Tibial nerve (tissue), 4 donors: Measurements from ENCODE around the gene COX6B2. TPM values are rescaled to one million over a fixed set of nuclear protein-coding genes. Genes with fewer than 3 reads are reported as not detected.
"Not testable (repeated sequence)": the region's sequence is repeated elsewhere in the genome, so short reads cannot be mapped to it uniquely, and the experiment has no call there.

Experiments used
- DNase-seq, 2 donors: peaks; one replicate each; pipeline ENCODE4 v3.0.0-alpha.2; 2019; ENCODE audit warnings: low spot score in 2 of 2
- H3K27ac ChIP-seq, 4 donors: fragments of 200-600 bp; sonication (generic) in 3 of 4; one replicate each; pipeline ENCODE4 v1.5.1; 2017 to 2019; ENCODE audit warnings: mild to moderate bottlenecking in 1 of 4
- H3K27me3 ChIP-seq, 2 donors: fragments of 200-600 bp; sonication (generic) in 1 of 2; one replicate each; pipeline versions ENCODE4 v1.5.1 to v1.6.0; 2017 to 2019
- H3K36me3 ChIP-seq, 3 donors: fragments of 200-600 bp; sonication (generic); one replicate each; pipeline ENCODE4 v1.5.1; 2018 to 2019
- H3K4me1 ChIP-seq, 4 donors: fragments of 200-600 bp; sonication (generic) in 3 of 4; one replicate each; pipeline ENCODE4 v1.5.1; 2017 to 2019
- H3K4me3 ChIP-seq, 4 donors: fragments of 200-600 bp; sonication (generic) in 3 of 4; one replicate each; pipeline ENCODE4 v1.5.1; 2017 to 2019; ENCODE audit warnings: mild to moderate bottlenecking in 1 of 4, moderate library complexity in 1 of 4
- H3K9me3 ChIP-seq, 4 donors: fragments of 200-600 bp; sonication (generic) in 3 of 4; one replicate each; pipeline ENCODE4 v1.5.1; 2017 to 2019
- CTCF ChIP-seq, 5 experiments: fragments of 200-600 bp in 3 of 5; fragments of 450-650 bp in 2 of 5; sonication (generic) in 3 of 5; IDR thresholded peaks; one replicate each; pipeline ENCODE4 v1.5.1; 2016 to 2019; ENCODE audit warnings: antibody characterized with exemption in 5 of 5, mild to moderate bottlenecking in 3 of 5, moderate library complexity in 2 of 5
- EP300 ChIP-seq, 2 donors: sonication (generic); formaldehyde crosslinking; IDR thresholded peaks; one replicate each; pipeline ENCODE4 v1.6.1; 2017; ENCODE audit warnings: antibody characterized with exemption in 2 of 2, mild to moderate bottlenecking in 1 of 2
- POLR2A ChIP-seq, 2 donors: fragments of 450-650 bp; IDR thresholded peaks; one replicate each; pipeline ENCODE4 v1.6.1; 2017; ENCODE audit warnings: antibody characterized with exemption in 2 of 2, mild to moderate bottlenecking in 2 of 2, moderate library complexity in 2 of 2
- WGBS, 2 donors: methylation state at CpG; one replicate each; pipeline ENCODE4 v1.1.5; 2018; 5-methylcytosine and 5-hydroxymethylcytosine counted together
- total RNA-seq, 4 donors: library from RNA; depleted of rRNA; stranded (reverse); fragments of >200 nt; gene quantifications; one replicate each; pipeline ENCODE4 v1.1.0, GENCODE V29; 2016

The COX6B2 gene
- not detected for total RNA-seq

DNA sequence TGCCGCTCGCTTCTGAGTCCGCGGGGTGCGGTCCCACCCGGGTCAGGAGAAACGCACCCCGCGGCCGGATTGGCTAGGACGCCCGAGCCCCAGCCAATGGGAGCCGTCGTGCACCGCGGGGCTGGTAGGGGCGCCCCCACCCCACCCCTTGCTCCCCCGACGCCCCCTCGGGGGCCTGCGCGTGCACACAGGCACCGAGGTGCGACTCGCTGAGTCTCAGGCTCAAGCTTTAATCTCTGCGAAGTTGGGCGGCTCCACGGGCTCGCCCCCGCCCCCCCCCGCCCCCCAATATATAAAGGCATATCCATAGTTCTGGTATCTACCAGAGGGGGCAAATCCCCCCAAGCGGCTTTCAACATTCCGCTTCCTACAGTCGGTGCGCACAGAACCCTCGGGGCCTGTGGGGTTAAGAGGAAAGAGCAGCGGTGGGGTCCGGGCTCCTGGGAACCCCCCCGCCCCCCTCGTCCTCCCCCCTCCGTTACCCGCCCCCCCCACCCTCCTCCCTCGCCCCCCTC, at the start of gene COX6B2:
TSS of gene COX6B2 (minus strand) at position 22 of the 515 bp plus-strand sequence. CDS start 198 bp downstream, outside the sequence.
- no peak for DNase-seq
- peaks cover 5 to 74% of the 10 kb centered on the region in 2 donors for H3K27me3 ChIP-seq
- H3K9me3 ChIP-seq = no peaks in the 10 kb centered on the region
- H3K4me3 ChIP-seq = peak within 1 kb of the TSS; percentile 8 to 50 (median 26)
- H3K4me1 ChIP-seq = peaks cover 0 to 22% (median 8%) of the 10 kb centered on the region in 4 donors
- WGBS, 2 donors = 1 to 4% methylated on average over 16 to 19 of the region's 43 CpGs
- H3K27ac ChIP-seq = no peak within 1 kb of the TSS
- no peak for TF ChIP-seq EP300 (IDR thresholded peaks at IDR 0.05)
- TF ChIP-seq POLR2A (IDR thresholded peaks at IDR 0.05) = no peak
- no peak for TF ChIP-seq CTCF (IDR thresholded peaks at IDR 0.05)
- peaks cover 0 to 4% (median 0%) of the 10 kb centered on the region in 3 donors for H3K36me3 ChIP-seq

DNA sequence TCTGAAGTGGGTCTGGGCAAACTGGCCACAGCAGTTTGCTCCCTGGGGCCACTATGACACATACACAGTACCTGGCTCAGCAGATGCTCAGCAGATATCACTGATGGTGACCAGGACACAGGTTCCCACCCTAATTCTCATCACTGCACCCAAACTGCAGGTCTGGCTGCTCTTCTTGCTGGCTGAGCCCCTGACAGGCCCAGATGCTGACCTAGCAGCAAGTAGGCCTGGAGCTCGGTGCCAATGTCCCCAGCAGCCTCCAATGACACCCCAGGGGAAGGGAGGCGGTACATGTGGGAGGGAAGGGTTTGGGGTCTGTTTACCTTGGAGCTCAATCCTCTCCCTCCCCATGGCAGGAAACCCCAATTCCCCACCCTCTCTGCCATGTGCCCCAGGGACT, 48.0 kb upstream of the COX6B2 start:
- Histone ChIP-seq H3K36me3 (peaks cover 0 to 54% (median 7%) of the 10 kb centered on the region in 3 donors), H3K27me3 (no peaks in the 10 kb centered on the region), H3K4me3 (no peak overlapping the region), H3K9me3 (no peaks in the 10 kb centered on the region), H3K4me1 (peaks cover 0 to 29% (median 17%) of the 10 kb centered on the region in 4 donors), H3K27ac (no peak overlapping the region)
- 52 to 88% methylated on average over 2 of the region's 2 CpGs for WGBS, 2 donors
- DNase-seq = no peak
- TF ChIP-seq POLR2A (IDR thresholded peaks at IDR 0.05) (no peak), EP300 (IDR thresholded peaks at IDR 0.05) (no peak), CTCF (IDR thresholded peaks at IDR 0.05) (no peak)

DNA sequence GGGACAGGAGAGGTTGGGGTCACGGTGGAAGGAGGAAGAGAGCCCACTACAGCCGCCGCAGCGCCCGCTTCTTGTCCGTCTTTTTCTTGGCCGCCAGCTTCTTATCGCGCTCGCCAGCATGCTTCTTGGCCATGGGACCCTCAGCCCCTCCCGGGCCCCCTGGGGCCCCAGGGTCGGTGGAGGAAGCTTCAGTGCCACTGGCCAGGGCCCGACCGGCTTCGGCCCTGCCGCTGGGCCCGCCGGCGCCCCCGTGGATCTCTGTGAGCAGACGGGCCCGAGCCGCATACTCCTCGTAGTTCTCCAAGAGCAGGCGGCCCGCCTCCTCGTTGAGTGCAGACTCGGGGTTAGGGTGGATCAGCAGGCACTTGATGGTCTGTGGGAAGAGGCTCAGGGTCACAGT, 46.9 kb upstream of the COX6B2 start:
- Histone ChIP-seq H3K36me3 (peaks cover 0 to 54% (median 7%) of the 10 kb centered on the region in 3 donors), H3K4me1 (peaks cover 0 to 22% (median 10%) of the 10 kb centered on the region in 4 donors)
- not testable (repeated sequence) for H3K9me3 ChIP-seq, DNase-seq, H3K27ac ChIP-seq, H3K27me3 ChIP-seq, H3K4me3 ChIP-seq
- 79 to 100% methylated on average over 1 to 27 of the region's 28 CpGs for WGBS, 2 donors

DNA sequence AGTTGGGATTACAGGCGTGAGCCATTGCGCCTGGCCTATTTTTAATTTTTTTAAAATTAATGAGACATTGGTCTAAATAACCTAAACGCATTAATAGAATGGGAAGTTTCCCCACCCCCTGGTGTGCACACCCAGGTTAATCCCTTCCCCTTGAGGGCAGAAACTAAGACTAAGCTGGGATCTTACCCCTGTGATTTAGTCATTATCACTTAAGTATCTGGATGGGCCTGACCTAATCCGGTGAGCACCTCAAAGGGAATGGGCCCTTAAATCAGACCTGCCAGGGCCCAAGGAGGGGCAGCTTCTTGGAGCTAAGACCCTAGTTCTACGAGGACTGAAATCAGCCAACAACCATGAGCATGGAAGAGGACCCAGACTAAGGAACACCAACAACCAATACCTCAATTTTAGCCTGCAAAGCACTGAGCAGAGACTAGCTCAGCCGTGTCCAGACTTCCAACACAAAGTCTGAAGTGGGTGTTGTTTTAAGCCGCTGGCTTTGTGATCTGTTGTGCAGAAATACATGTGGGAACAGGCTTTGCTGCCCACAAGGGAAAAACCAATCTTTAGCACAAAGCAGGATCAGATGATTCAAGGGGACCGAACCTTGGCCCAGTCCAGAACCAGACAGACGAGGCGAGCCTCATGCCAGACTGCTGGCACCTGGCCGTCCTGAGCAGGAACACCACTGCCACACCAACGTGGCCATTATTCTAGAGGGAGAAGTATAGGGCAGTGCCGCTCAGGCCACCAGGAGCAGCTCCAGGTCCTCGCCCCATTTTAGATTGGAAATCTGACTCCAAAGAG, 46.0 kb upstream of the COX6B2 start:
- no peaks in the 10 kb centered on the region for H3K27me3 ChIP-seq
- no peak overlapping the region for H3K27ac ChIP-seq
- WGBS, 2 donors = 79 to 81% methylated on average over 14 of the region's 14 CpGs
- H3K36me3 ChIP-seq = peaks cover 0 to 50% (median 7%) of the 10 kb centered on the region in 3 donors
- H3K4me1 ChIP-seq = peaks cover 0 to 13% (median 4%) of the 10 kb centered on the region in 4 donors
- no peak for DNase-seq
- TF ChIP-seq POLR2A (IDR thresholded peaks at IDR 0.05) (no peak), CTCF (IDR thresholded peaks at IDR 0.05) (no peak), EP300 (IDR thresholded peaks at IDR 0.05) (no peak)
- H3K9me3 ChIP-seq = no peaks in the 10 kb centered on the region
- H3K4me3 ChIP-seq = no peak overlapping the region

GRCh38 chr19:55398200-55398925, 43.8 kb upstream of the COX6B2 start:
- TF ChIP-seq EP300 (IDR thresholded peaks at IDR 0.05) = no peak
- TF ChIP-seq POLR2A (IDR thresholded peaks at IDR 0.05) = no peak
- no peak for TF ChIP-seq CTCF (IDR thresholded peaks at IDR 0.05)
- no peak for DNase-seq
- 84 to 85% methylated on average over 12 of the region's 12 CpGs for WGBS, 2 donors
- no peak overlapping the region for H3K4me3 ChIP-seq
- H3K27ac ChIP-seq = no peak overlapping the region
- H3K9me3 ChIP-seq = no peaks in the 10 kb centered on the region
- peaks cover 0 to 31% (median 7%) of the 10 kb centered on the region in 3 donors for H3K36me3 ChIP-seq
- peaks cover 0 to 10% (median 4%) of the 10 kb centered on the region in 4 donors for H3K4me1 ChIP-seq
- H3K27me3 ChIP-seq = no peaks in the 10 kb centered on the region
